Measurements from ENCODE around the gene LILRA2.

LILRA2 gene

GRCh38 chr19:54612428-54612827 lies 38.8 kb downstream of the LILRA2 start:
- no peak overlapping the region for H3K27ac ChIP-seq (ENCODE audit: low read depth, low read length, poor library complexity, severe bottlenecking)
- H3K36me3 ChIP-seq (ENCODE audit: insufficient read depth, low read length): no peaks in the 10 kb centered on the region

GRCh38 chr19:54614726-54615125 lies 41.1 kb downstream of the LILRA2 start:
- Histone ChIP-seq H3K9ac (ENCODE audit: low read length) (no peak overlapping the region), H3K27me3 (ENCODE audit: insufficient read depth, low read length) (no peaks in the 10 kb centered on the region; the same call in 1 of the 2 replicates), H3K4me1 (ENCODE audit: insufficient read depth, low read length, severe bottlenecking) (no peaks in the 10 kb centered on the region), H3K27ac (ENCODE audit: low read depth, low read length, poor library complexity, severe bottlenecking) (no peak overlapping the region), H3K9me2 (ENCODE audit: low read depth, low read length) (no peaks in the 10 kb centered on the region), H3K9me3 (ENCODE audit: low read length) (no peaks in the 10 kb centered on the region), H3K36me3 (ENCODE audit: insufficient read depth, low read length) (no peaks in the 10 kb centered on the region), H3F3A (ENCODE audit: insufficient read depth, low read length) (no peaks in the 10 kb centered on the region), H4K20me1 (ENCODE audit: insufficient read depth, low read length) (no peaks in the 10 kb centered on the region), H3K4me2 (ENCODE audit: low read length) (no peak overlapping the region), H2AFZ (ENCODE audit: low read length) (no peak overlapping the region), H3K79me2 (ENCODE audit: insufficient read depth, low read length) (no peaks in the 10 kb centered on the region), H3K4me3 (ENCODE audit: low read depth, low read length, poor library complexity, severe bottlenecking) (no peak overlapping the region)
- no peak for TF ChIP-seq EZH2 (IDR thresholded peaks at IDR 0.05; ENCODE audit: borderline replicate concordance, low read length)
- no peak for TF ChIP-seq CTCF (IDR thresholded peaks at IDR 0.05; ENCODE audit: low read length)

More at GRCh38 chr19:54612428-54612827, 38.8 kb downstream of the LILRA2 start:
- no peak overlapping the region for H3K4me3 ChIP-seq (ENCODE audit: low read depth, low read length, poor library complexity, severe bottlenecking)
- no peaks in the 10 kb centered on the region for H3K9me2 ChIP-seq (ENCODE audit: low read depth, low read length)
- TF ChIP-seq EZH2 (IDR thresholded peaks at IDR 0.05; ENCODE audit: borderline replicate concordance, low read length): no peak
- TF ChIP-seq CTCF (IDR thresholded peaks at IDR 0.05; ENCODE audit: low read length): no peak
- H4K20me1 ChIP-seq (ENCODE audit: insufficient read depth, low read length): no peaks in the 10 kb centered on the region
- no peaks in the 10 kb centered on the region; the same call in 1 of the 2 replicates for H3K27me3 ChIP-seq (ENCODE audit: insufficient read depth, low read length)
- no peaks in the 10 kb centered on the region for H3K9me3 ChIP-seq (ENCODE audit: low read length)
- H3K9ac ChIP-seq (ENCODE audit: low read length): no peak overlapping the region
- no peak overlapping the region for H3K4me2 ChIP-seq (ENCODE audit: low read length)
- H3F3A ChIP-seq (ENCODE audit: insufficient read depth, low read length): no peaks in the 10 kb centered on the region
- H2AFZ ChIP-seq (ENCODE audit: low read length): no peak overlapping the region
- no peaks in the 10 kb centered on the region for H3K79me2 ChIP-seq (ENCODE audit: insufficient read depth, low read length)
- H3K4me1 ChIP-seq (ENCODE audit: insufficient read depth, low read length, severe bottlenecking): no peaks in the 10 kb centered on the region

GRCh38 chr19:54616057-54616456 lies 42.5 kb downstream of the LILRA2 start:
- TF ChIP-seq CTCF (IDR thresholded peaks at IDR 0.05; ENCODE audit: low read length) (no peak), EZH2 (IDR thresholded peaks at IDR 0.05; ENCODE audit: borderline replicate concordance, low read length) (no peak)
- H2AFZ ChIP-seq (ENCODE audit: low read length): no peak overlapping the region
- H3K9ac ChIP-seq (ENCODE audit: low read length): no peak overlapping the region
- H3F3A ChIP-seq (ENCODE audit: insufficient read depth, low read length): no peaks in the 10 kb centered on the region
- H3K27me3 ChIP-seq (ENCODE audit: insufficient read depth, low read length): no peaks in the 10 kb centered on the region; the same call in 1 of the 2 replicates
- H3K4me2 ChIP-seq (ENCODE audit: low read length): no peak overlapping the region
- no peaks in the 10 kb centered on the region for H4K20me1 ChIP-seq (ENCODE audit: insufficient read depth, low read length)
- H3K4me3 ChIP-seq (ENCODE audit: low read depth, low read length, poor library complexity, severe bottlenecking): no peak overlapping the region
- no peaks in the 10 kb centered on the region for H3K79me2 ChIP-seq (ENCODE audit: insufficient read depth, low read length)
- no peaks in the 10 kb centered on the region for H3K4me1 ChIP-seq (ENCODE audit: insufficient read depth, low read length, severe bottlenecking)
- no peaks in the 10 kb centered on the region for H3K9me3 ChIP-seq (ENCODE audit: low read length)
- no peaks in the 10 kb centered on the region for H3K36me3 ChIP-seq (ENCODE audit: insufficient read depth, low read length)
- no peak overlapping the region for H3K27ac ChIP-seq (ENCODE audit: low read depth, low read length, poor library complexity, severe bottlenecking)
- H3K9me2 ChIP-seq (ENCODE audit: low read depth, low read length): no peaks in the 10 kb centered on the region

Data from OCI-LY1 (cell line).